ENCODE measurements around the gene NTF3. TPM values are rescaled to one million over a fixed set of nuclear protein-coding genes. Genes with fewer than 3 reads are reported as not detected.

Gene NTF3
- total RNA-seq, 4 donors from 2014 or later: 0.80 to 2.9 (median 1.3) TPM

GRCh38 chr12:5453466-5453865 is 21.6 kb downstream of the NTF3 start:
- no peaks in the 10 kb centered on the region for H3K36me3 ChIP-seq
- TF ChIP-seq CTCF (IDR thresholded peaks at IDR 0.05): no peak
- TF ChIP-seq POLR2A (IDR thresholded peaks at IDR 0.05): no peak
- no peak for TF ChIP-seq POLR2AphosphoS5 (IDR thresholded peaks at IDR 0.05)
- TF ChIP-seq EP300 (IDR thresholded peaks at IDR 0.05): no peak
- H3K9me3 ChIP-seq: no peaks in the 10 kb centered on the region
- H3K27me3 ChIP-seq: peaks cover 23% of the 10 kb centered on the region
- no peaks in the 10 kb centered on the region for H3K4me1 ChIP-seq
- no peak for DNase-seq (ENCODE audit: low spot score in 2 of 2)
- no peak overlapping the region for H3K27ac ChIP-seq
- H3K4me3 ChIP-seq: no peak overlapping the region
- WGBS: 60% methylated on average over 5 of the region's 5 CpGs

GRCh38 chr12:5455045-5455444 is 23.1 kb downstream of the NTF3 start:
- 47% methylated on average over 10 of the region's 11 CpGs for WGBS
- TF ChIP-seq CTCF (IDR thresholded peaks at IDR 0.05) (no peak), POLR2A (IDR thresholded peaks at IDR 0.05) (no peak), POLR2AphosphoS5 (IDR thresholded peaks at IDR 0.05) (no peak), EP300 (IDR thresholded peaks at IDR 0.05) (no peak)
- H3K4me3 ChIP-seq: no peak overlapping the region
- H3K9me3 ChIP-seq: no peaks in the 10 kb centered on the region
- peaks cover 23% of the 10 kb centered on the region for H3K27me3 ChIP-seq
- no peaks in the 10 kb centered on the region for H3K36me3 ChIP-seq
- no peak for DNase-seq (ENCODE audit: low spot score in 2 of 2)
- H3K4me1 ChIP-seq: no peaks in the 10 kb centered on the region
- H3K27ac ChIP-seq: no peak overlapping the region

- peaks cover 23% of the 10 kb centered on the region for H3K27me3 ChIP-seq
- H3K4me1 ChIP-seq: no peaks in the 10 kb centered on the region
- WGBS: 95% methylated on average over 6 of the region's 6 CpGs
- H3K4me3 ChIP-seq: no peak overlapping the region
- no peaks in the 10 kb centered on the region for H3K36me3 ChIP-seq
- no peak for DNase-seq (ENCODE audit: low spot score in 2 of 2)
- no peak overlapping the region for H3K27ac ChIP-seq
- H3K9me3 ChIP-seq: no peaks in the 10 kb centered on the region
- no peak for TF ChIP-seq POLR2A (IDR thresholded peaks at IDR 0.05)
- no peak for TF ChIP-seq POLR2AphosphoS5 (IDR thresholded peaks at IDR 0.05)
- no peak for TF ChIP-seq EP300 (IDR thresholded peaks at IDR 0.05)
- no peak for TF ChIP-seq CTCF (IDR thresholded peaks at IDR 0.05)
Measured at GRCh38 chr12:5456030-5456429, 24.1 kb downstream of the NTF3 start.

GRCh38 chr12:5456906-5457305 is 25.0 kb downstream of the NTF3 start:
- no peak for DNase-seq (ENCODE audit: low spot score in 2 of 2)
- H3K4me1 ChIP-seq: no peaks in the 10 kb centered on the region
- peaks cover 23% of the 10 kb centered on the region for H3K27me3 ChIP-seq
- no peaks in the 10 kb centered on the region for H3K36me3 ChIP-seq
- TF ChIP-seq POLR2AphosphoS5 (IDR thresholded peaks at IDR 0.05) (no peak), CTCF (IDR thresholded peaks at IDR 0.05) (no peak), POLR2A (IDR thresholded peaks at IDR 0.05) (no peak), EP300 (IDR thresholded peaks at IDR 0.05) (no peak)
- WGBS: 61% methylated on average over 8 of the region's 8 CpGs
- no peaks in the 10 kb centered on the region for H3K9me3 ChIP-seq
- no peak overlapping the region for H3K27ac ChIP-seq
- H3K4me3 ChIP-seq: no peak overlapping the region

GRCh38 chr12:5458229-5459050 is 26.5 kb downstream of the NTF3 start:
- DNase-seq (ENCODE audit: low spot score in 2 of 2): no peak
- H3K4me3 ChIP-seq: no peak overlapping the region
- H3K36me3 ChIP-seq: no peaks in the 10 kb centered on the region
- TF ChIP-seq CTCF (IDR thresholded peaks at IDR 0.05) (no peak), POLR2A (IDR thresholded peaks at IDR 0.05) (no peak), EP300 (IDR thresholded peaks at IDR 0.05) (no peak), POLR2AphosphoS5 (IDR thresholded peaks at IDR 0.05) (no peak)
- H3K9me3 ChIP-seq: no peaks in the 10 kb centered on the region
- H3K4me1 ChIP-seq: no peaks in the 10 kb centered on the region
- 60% methylated on average over 12 of the region's 12 CpGs for WGBS
- H3K27ac ChIP-seq: no peak overlapping the region
- peaks cover 18% of the 10 kb centered on the region for H3K27me3 ChIP-seq
